Activated T-helper 9 cell treated with anti-CD3 and anti-CD28 coated beads, Interleukin-2, amount 50 U/mL, for 16 hours (primary cell): ENCODE measurements around the gene PTPN12.

ENCODE experiments used
- DNase-seq: peaks from one replicate; pipeline ENCODE4 v3.0.0-alpha.2; 2020; ENCODE audit warnings: low read depth

PTPN12 gene

DNA sequence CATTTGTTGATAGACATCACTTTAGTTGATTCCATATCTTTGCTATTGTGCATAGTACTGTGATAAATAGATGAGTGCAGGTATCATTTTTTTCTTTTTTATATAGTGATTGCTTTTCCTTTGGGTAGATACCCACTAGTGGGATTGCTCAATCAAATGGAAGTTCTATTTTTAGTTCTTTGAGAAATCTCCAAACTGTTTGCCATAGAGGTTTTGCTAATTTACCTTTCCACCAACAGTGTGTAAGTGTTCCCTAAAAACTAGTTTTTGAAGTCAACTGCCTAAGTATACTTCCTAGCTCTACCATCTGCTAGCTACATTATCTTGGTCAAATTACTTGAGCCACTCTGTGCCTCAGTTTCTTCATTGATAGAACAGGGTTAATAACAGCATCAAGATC lies 127.6 kb downstream of the PTPN12 start:
- DNase-seq: no peak

- DNase-seq: no peak
Observed at GRCh38 chr7:77665161-77665560, 128.1 kb downstream of the PTPN12 start.

DNA sequence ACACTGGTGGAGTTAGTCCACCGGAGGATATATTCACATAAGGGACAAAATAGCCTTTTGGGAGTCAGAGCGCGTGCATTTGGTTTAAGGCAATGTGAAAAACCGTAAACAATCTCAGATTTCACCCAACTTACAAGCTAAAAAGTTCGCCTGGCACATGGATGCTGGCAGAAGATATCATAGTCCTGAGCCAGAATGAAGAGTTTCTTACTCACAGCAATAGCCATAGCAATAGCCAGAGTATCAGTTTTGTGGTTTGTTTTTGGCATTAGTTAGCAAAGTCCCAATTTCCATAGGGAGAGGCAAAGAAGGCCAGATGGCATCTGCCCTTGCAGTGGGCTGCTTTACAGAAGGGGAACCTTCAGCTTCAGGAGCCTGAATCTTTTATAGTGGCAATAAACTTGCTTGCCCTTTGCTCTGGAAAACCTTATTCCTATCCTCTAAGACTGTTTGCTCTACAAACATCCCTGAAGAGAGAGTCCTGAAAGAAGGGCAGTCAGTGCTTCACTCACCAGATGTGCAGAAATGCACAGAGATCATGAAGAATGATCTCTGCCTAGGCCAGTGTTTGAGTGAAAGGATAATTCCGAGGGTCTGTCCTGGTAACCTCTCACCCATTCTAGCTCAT lies 130.5 kb downstream of the PTPN12 start:
- no peak for DNase-seq

- DNase-seq: no peak
Observed at GRCh38 chr7:77674878-77675277, 137.8 kb downstream of the PTPN12 start.

GRCh38 chr7:77679608-77680007 lies 142.5 kb downstream of the PTPN12 start:
- DNase-seq: no peak

GRCh38 chr7:77680266-77680665 lies 143.2 kb downstream of the PTPN12 start:
- no peak for DNase-seq

DNA sequence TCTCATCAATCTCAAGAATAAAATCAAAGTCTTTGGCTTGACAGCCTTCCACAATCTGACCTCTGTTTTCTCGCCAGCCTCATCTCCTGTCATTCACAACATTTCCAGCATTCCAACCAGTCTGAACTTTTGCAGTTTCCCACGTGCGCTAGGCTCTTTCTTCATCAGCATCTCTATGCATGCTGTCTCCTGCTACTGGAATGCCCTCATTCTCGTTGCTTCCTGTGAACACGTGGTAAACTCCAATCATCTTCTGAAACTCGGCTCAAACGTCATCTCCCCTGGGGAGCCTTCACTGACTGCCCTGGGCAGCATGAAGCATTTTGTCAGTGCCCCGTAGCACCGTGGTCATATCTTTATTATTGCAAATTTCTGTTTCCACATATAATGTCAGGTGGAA lies 146.9 kb downstream of the PTPN12 start:
- no peak for DNase-seq

- no peak for DNase-seq
Observed at GRCh38 chr7:77685233-77685632, 148.1 kb downstream of the PTPN12 start.

- no peak for DNase-seq
Observed at GRCh38 chr7:77687100-77687746, 150.1 kb downstream of the PTPN12 start.

- DNase-seq: no peak
Observed at GRCh38 chr7:77687747-77688144, 150.7 kb downstream of the PTPN12 start.
